AG09309 (cell line): Measurements from ENCODE around the gene CPXM1.

ENCODE experiments used
- DNase-seq: peaks from one replicate; pipeline ENCODE4 v3.0.0-alpha.2; 2010; ENCODE audit warnings: low read depth
- H3K4me3 ChIP-seq: 2 replicates; pipeline ENCODE4 v1.5.1; 2011; ENCODE audit warnings: mild to moderate bottlenecking, low read depth, low read length, moderate library complexity; ENCODE audit not compliant: control insufficient read depth
- CTCF ChIP-seq: IDR thresholded peaks from 2 replicates; pipeline ENCODE4 v1.5.1; 2011; ENCODE audit warnings: mild to moderate bottlenecking, low read depth, low read length, inconsistent platforms; ENCODE audit not compliant: insufficient read depth, control insufficient read depth; ENCODE audit errors: missing control alignments

Gene CPXM1

DNA sequence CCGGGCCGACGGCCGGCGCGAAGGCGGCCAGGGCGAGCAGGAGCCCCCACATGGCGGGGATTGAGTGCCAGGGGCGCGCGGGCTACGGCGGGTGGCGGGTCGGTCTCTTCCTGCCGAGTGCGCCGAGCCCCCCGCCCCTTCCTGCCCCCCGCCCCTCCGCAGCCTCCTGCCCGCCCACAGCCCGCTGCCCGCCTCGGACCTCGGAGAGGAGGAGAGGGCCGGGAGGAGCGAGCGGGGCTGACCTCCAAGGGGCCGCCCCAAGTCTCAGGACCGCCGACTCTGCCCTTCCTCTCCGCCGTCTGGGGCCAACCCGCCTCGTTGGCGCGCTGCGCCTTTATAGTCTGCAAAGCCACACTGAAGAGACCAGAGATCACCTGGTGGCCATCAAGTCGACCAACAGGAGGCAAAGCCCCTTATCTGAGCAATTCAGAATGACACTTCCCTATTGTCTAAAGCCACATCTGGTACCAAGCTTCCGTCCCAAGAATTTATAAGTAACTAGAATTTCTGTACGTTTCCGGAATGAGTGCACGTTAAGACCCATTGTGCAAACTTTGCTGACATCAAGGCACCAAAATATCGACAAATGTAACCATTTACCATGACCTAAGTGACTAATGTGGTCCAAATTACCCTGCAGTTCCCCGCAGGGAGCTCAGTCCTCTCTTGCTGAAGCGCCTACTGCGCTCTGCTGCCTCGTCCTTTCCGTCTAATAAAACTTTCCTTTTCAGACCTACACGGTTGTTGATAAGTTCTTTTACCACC is at the start of gene CPXM1:
CPXM1 (minus strand) TSS at position 107 of the 765 bp plus-strand sequence; CDS start at position 52, 55 bp downstream.
- H3K4me3 ChIP-seq: peak within 1 kb of the TSS; percentile 40
- TF ChIP-seq CTCF: no peak
- no peak for DNase-seq

GRCh38 chr20:2849529-2849928 is 49.1 kb upstream of the CPXM1 start:
- no peak for DNase-seq
- no peak for TF ChIP-seq CTCF
- no peak overlapping the region for H3K4me3 ChIP-seq

- TF ChIP-seq CTCF: no peak
- H3K4me3 ChIP-seq: no peak overlapping the region
- no peak for DNase-seq
These were observed 47.4 kb upstream of the CPXM1 start for GRCh38 chr20:2847802-2848201.

- H3K4me3 ChIP-seq: no peak overlapping the region
- no peak for TF ChIP-seq CTCF
- DNase-seq: no peak
These were observed 46.3 kb upstream of the CPXM1 start for GRCh38 chr20:2846698-2847097.

- no peak for DNase-seq
- TF ChIP-seq CTCF: no peak
- H3K4me3 ChIP-seq: no peak overlapping the region
These were observed 45.2 kb upstream of the CPXM1 start for GRCh38 chr20:2845607-2846006.

DNA sequence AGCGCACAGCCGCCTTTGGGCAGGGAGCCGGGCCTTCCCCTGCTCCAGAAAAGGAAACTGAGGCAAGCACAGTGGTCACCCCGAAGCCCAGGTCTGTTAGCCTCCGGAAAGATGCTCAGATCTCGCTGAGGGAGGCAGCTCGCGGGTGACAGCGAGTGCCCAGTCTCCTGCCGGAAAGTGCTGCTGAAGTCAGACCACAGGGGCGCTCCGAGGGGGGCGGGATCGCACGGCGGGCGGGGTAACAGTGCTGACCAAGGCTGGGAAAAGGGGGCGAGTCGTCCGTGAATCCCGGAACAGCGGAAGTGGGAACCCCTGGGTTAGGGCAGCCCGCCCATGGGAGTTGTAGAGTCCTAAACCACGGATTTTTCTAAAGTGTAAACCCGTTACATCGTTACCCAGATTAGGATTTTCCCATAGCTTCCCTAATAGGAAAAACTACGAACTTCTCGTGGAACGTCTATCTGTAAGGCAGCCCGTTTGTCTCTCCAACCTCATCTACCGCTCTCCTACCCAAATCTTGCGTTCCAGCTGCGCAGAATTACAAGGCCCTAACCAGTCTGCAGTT is 40.6 kb upstream of the CPXM1 start:
- peak overlapping the region; percentile 92 for H3K4me3 ChIP-seq
- no peak for DNase-seq
- no peak for TF ChIP-seq CTCF
